ENCODE measurements around the gene GGT6.

DNA sequence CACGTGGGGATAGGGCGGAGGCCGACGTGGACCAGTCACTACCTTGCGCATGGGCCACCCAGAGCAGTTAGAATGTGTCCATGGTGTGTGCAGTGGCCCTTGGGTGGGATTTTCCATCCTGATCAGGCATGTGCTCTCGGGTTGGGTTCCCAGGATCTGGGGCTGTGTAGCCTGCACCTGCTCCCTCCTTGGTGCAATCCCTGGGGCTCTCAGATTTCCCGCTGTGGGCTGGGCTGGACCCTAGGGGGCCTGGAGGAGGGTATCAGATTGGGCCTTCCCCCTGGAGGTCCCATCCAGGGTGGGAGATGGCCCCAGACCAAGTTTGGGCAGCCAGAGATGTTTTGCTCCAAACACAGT is 25.2 kb upstream of the GGT6 start:
- TF ChIP-seq, protein P1, sequence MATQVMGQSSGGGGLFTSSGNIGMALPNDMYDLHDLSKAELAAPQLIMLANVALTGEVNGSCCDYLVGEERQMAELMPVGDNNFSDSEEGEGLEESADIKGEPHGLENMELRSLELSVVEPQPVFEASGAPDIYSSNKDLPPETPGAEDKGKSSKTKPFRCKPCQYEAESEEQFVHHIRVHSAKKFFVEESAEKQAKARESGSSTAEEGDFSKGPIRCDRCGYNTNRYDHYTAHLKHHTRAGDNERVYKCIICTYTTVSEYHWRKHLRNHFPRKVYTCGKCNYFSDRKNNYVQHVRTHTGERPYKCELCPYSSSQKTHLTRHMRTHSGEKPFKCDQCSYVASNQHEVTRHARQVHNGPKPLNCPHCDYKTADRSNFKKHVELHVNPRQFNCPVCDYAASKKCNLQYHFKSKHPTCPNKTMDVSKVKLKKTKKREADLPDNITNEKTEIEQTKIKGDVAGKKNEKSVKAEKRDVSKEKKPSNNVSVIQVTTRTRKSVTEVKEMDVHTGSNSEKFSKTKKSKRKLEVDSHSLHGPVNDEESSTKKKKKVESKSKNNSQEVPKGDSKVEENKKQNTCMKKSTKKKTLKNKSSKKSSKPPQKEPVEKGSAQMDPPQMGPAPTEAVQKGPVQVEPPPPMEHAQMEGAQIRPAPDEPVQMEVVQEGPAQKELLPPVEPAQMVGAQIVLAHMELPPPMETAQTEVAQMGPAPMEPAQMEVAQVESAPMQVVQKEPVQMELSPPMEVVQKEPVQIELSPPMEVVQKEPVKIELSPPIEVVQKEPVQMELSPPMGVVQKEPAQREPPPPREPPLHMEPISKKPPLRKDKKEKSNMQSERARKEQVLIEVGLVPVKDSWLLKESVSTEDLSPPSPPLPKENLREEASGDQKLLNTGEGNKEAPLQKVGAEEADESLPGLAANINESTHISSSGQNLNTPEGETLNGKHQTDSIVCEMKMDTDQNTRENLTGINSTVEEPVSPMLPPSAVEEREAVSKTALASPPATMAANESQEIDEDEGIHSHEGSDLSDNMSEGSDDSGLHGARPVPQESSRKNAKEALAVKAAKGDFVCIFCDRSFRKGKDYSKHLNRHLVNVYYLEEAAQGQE (IDR thresholded peaks at IDR 0.05; ENCODE audit: low read depth, low read length), result no peak
- TF ChIP-seq TAF1 (IDR thresholded peaks at IDR 0.05; ENCODE audit: borderline replicate concordance, low read depth, low read length) (no peak), POLR2AphosphoS5 (IDR thresholded peaks at IDR 0.05; ENCODE audit: low read depth, low read length) (no peak), ELF1 (IDR thresholded peaks at IDR 0.05) (no peak), RFX5 (IDR thresholded peaks at IDR 0.05; ENCODE audit: low read length) (no peak), FOXM1 (IDR thresholded peaks at IDR 0.05; ENCODE audit: low read depth) (no peak), JUND (IDR thresholded peaks at IDR 0.05) (no peak)
- TF ChIP-seq, protein P2, sequence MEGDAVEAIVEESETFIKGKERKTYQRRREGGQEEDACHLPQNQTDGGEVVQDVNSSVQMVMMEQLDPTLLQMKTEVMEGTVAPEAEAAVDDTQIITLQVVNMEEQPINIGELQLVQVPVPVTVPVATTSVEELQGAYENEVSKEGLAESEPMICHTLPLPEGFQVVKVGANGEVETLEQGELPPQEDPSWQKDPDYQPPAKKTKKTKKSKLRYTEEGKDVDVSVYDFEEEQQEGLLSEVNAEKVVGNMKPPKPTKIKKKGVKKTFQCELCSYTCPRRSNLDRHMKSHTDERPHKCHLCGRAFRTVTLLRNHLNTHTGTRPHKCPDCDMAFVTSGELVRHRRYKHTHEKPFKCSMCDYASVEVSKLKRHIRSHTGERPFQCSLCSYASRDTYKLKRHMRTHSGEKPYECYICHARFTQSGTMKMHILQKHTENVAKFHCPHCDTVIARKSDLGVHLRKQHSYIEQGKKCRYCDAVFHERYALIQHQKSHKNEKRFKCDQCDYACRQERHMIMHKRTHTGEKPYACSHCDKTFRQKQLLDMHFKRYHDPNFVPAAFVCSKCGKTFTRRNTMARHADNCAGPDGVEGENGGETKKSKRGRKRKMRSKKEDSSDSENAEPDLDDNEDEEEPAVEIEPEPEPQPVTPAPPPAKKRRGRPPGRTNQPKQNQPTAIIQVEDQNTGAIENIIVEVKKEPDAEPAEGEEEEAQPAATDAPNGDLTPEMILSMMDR (IDR thresholded peaks at IDR 0.05), result no peak

Data from SK-N-SH (cell line).